AG04450 (cell line): ENCODE measurements around the gene PRKAR1B. TPM values are rescaled to one million over a fixed set of nuclear protein-coding genes. Genes with fewer than 3 reads are reported as not detected.

Source experiments
- CTCF ChIA-PET: fragments of 300-600, 350-600 bp; formaldehyde crosslinking; extraction: SDS; loops from one replicate; lab custom pipeline; 2022; ENCODE audit warnings: antibody characterized with exemption, inconsistent platforms; lab: Charles Lee
- POLR2A ChIA-PET: fragments of 350-600 bp; formaldehyde crosslinking; extraction: SDS; loops from one replicate; lab custom pipeline; 2021; ENCODE audit warnings: antibody characterized with exemption, inconsistent platforms; lab: Yijun Ruan, JAX
- DNase-seq: peaks from one replicate; pipeline ENCODE4 v3.0.0-alpha.2; 2011; ENCODE audit warnings: low read depth, low spot score
- H3K27ac ChIP-seq: one replicate; pipeline ENCODE4 v1.5.1; 2012; ENCODE audit warnings: low read depth, low read length, control low read depth
- H3K27me3 ChIP-seq: one replicate; pipeline ENCODE4 v1.6.0; 2012; ENCODE audit warnings: low read length; ENCODE audit not compliant: control insufficient read depth, insufficient read depth
- H3K4me3 ChIP-seq: 2 replicates; pipeline ENCODE4 v1.5.1; 2011; ENCODE audit warnings: mild to moderate bottlenecking, low read depth, low read length, control low read depth
- H3K9me3 ChIP-seq: 2 replicates; pipeline ENCODE4 v1.5.1; 2012; ENCODE audit warnings: low read length; ENCODE audit not compliant: control insufficient read depth, insufficient read depth
- CTCF ChIP-seq: IDR thresholded peaks from 2 replicates; pipeline ENCODE4 v1.5.1; 2011; ENCODE audit warnings: low read depth, low read length, control low read depth, inconsistent platforms
- polyA plus RNA-seq: library from polyadenylated mRNA; depleted of rRNA; stranded (reverse); fragments of >200 nt; gene quantifications from 2 replicates; pipeline ENCODE4 v1.2.3, GENCODE V29; 2011

Gene PRKAR1B
- polyA plus RNA-seq, 1 experiment, result 16.1 TPM

GRCh38 chr7:604884-605531 lies 122.1 kb downstream of the PRKAR1B start:
- ChIA-PET POLR2A (no interaction called here), CTCF (no interaction called here)
- H3K9me3 ChIP-seq, result peaks cover 10% of the 10 kb centered on the region; the same call in 1 of the 2 replicates
- no peaks in the 10 kb centered on the region for H3K27me3 ChIP-seq
- TF ChIP-seq CTCF, result no peak
- no peak overlapping the region for H3K27ac ChIP-seq
- DNase-seq, result no peak
- no peak overlapping the region for H3K4me3 ChIP-seq

GRCh38 chr7:604001-604883 lies 122.8 kb downstream of the PRKAR1B start:
- H3K9me3 ChIP-seq, result peaks cover 10% of the 10 kb centered on the region; the same call in 1 of the 2 replicates
- H3K27ac ChIP-seq, result no peak overlapping the region
- no peak for TF ChIP-seq CTCF
- H3K27me3 ChIP-seq, result no peaks in the 10 kb centered on the region
- ChIA-PET POLR2A (no interaction called here), CTCF (no interaction called here)
- H3K4me3 ChIP-seq, result no peak overlapping the region
- DNase-seq, result no peak

- Histone ChIP-seq H3K9me3 (peaks cover 10% of the 10 kb centered on the region; the same call in 1 of the 2 replicates), H3K27me3 (no peaks in the 10 kb centered on the region), H3K4me3 (no peak overlapping the region), H3K27ac (no peak overlapping the region)
- POLR2A ChIA-PET, result no interaction called here
- CTCF ChIA-PET, result no interaction called here
- DNase-seq, result no peak
- TF ChIP-seq CTCF, result no peak
These were observed 123.7 kb downstream of the PRKAR1B start for GRCh38 chr7:603152-603951.

GRCh38 chr7:602341-603141 lies 124.5 kb downstream of the PRKAR1B start:
- ChIA-PET POLR2A (no interaction called here), CTCF (no interaction called here)
- peaks cover 10% of the 10 kb centered on the region; the same call in 1 of the 2 replicates for H3K9me3 ChIP-seq
- no peak overlapping the region for H3K4me3 ChIP-seq
- no peak for DNase-seq
- H3K27ac ChIP-seq, result no peak overlapping the region
- no peaks in the 10 kb centered on the region for H3K27me3 ChIP-seq
- TF ChIP-seq CTCF, result no peak
